ENCODE results near the gene NUMB. TPM values are rescaled to one million over a fixed set of nuclear protein-coding genes. Genes with fewer than 3 reads are reported as not detected.

Gene NUMB
- polyA plus RNA-seq, 1 donor from 2014 or later, result 11.5 TPM

GRCh38 chr14:73462048-73462715 is 3.8 kb upstream of the NUMB start:
- peaks cover 1% of the 10 kb centered on the region for H3K79me2 ChIP-seq (replicated peaks; ENCODE audit: insufficient read depth, low read length)
- no peak overlapping the region for H3K4me2 ChIP-seq (ENCODE audit: low read length)
- H3K27ac ChIP-seq (ENCODE audit: low read length), result no peak overlapping the region
- no peak overlapping the region for H3K4me3 ChIP-seq (ENCODE audit: low read length)
- no peaks in the 10 kb centered on the region for H3K9me2 ChIP-seq (ENCODE audit: insufficient read depth, low read length)
- no peaks in the 10 kb centered on the region for H3K9me3 ChIP-seq (ENCODE audit: low read length)
- H3K27me3 ChIP-seq (ENCODE audit: insufficient read depth, low read depth, low read length), result no peaks in the 10 kb centered on the region
- no peaks in the 10 kb centered on the region for H4K20me1 ChIP-seq (ENCODE audit: insufficient read depth)
- no peak overlapping the region for H3K9ac ChIP-seq (ENCODE audit: low read length)
- TF ChIP-seq EZH2 (IDR thresholded peaks at IDR 0.05; ENCODE audit: borderline replicate concordance, insufficient read depth, low read length, poor library complexity, severe bottlenecking) (no peak), MXI1 (conservative IDR thresholded peaks at IDR 0.05; ENCODE audit: poor library complexity, severe bottlenecking) (no peak), SMC3 (conservative IDR thresholded peaks at IDR 0.05; ENCODE audit: poor library complexity) (no peak), REST (IDR thresholded peaks at IDR 0.05; ENCODE audit: borderline replicate concordance) (no peak), TAF1 (IDR thresholded peaks at IDR 0.05; ENCODE audit: low read depth) (no peak), POLR2AphosphoS5 (IDR thresholded peaks at IDR 0.05) (no peak), CTCF (IDR thresholded peaks at IDR 0.05; ENCODE audit: poor library complexity, severe bottlenecking) (no peak), RAD21 (conservative IDR thresholded peaks at IDR 0.05) (no peak), EP300 (conservative IDR thresholded peaks at IDR 0.05; ENCODE audit: poor library complexity, severe bottlenecking) (no peak)
- H3F3A ChIP-seq (ENCODE audit: insufficient read depth, low read length, poor library complexity, severe bottlenecking), result no peaks in the 10 kb centered on the region
- H3K36me3 ChIP-seq (ENCODE audit: insufficient read depth, low read length), result no peaks in the 10 kb centered on the region
- H2AFZ ChIP-seq (ENCODE audit: low read depth, low read length), result no peak overlapping the region

- no peak for TF ChIP-seq POLR2AphosphoS5 (IDR thresholded peaks at IDR 0.05)
- no peak for TF ChIP-seq REST (IDR thresholded peaks at IDR 0.05; ENCODE audit: borderline replicate concordance)
- no peak for TF ChIP-seq MXI1 (conservative IDR thresholded peaks at IDR 0.05; ENCODE audit: poor library complexity, severe bottlenecking)
- no peak for TF ChIP-seq EZH2 (IDR thresholded peaks at IDR 0.05; ENCODE audit: borderline replicate concordance, insufficient read depth, low read length, poor library complexity, severe bottlenecking)
- TF ChIP-seq SMC3 (conservative IDR thresholded peaks at IDR 0.05; ENCODE audit: poor library complexity), result no peak
- no peak for TF ChIP-seq EP300 (conservative IDR thresholded peaks at IDR 0.05; ENCODE audit: poor library complexity, severe bottlenecking)
- TF ChIP-seq CTCF (IDR thresholded peaks at IDR 0.05; ENCODE audit: poor library complexity, severe bottlenecking), result no peak
- no peak for TF ChIP-seq RAD21 (conservative IDR thresholded peaks at IDR 0.05)
- TF ChIP-seq TAF1 (IDR thresholded peaks at IDR 0.05; ENCODE audit: low read depth), result no peak
- Histone ChIP-seq H3F3A (ENCODE audit: insufficient read depth, low read length, poor library complexity, severe bottlenecking) (no peaks in the 10 kb centered on the region), H3K36me3 (ENCODE audit: insufficient read depth, low read length) (no peaks in the 10 kb centered on the region), H3K27ac (ENCODE audit: low read length) (no peak overlapping the region), H3K27me3 (ENCODE audit: insufficient read depth, low read depth, low read length) (no peaks in the 10 kb centered on the region), H4K20me1 (ENCODE audit: insufficient read depth) (no peaks in the 10 kb centered on the region), H3K9ac (ENCODE audit: low read length) (no peak overlapping the region), H3K79me2 (replicated peaks; ENCODE audit: insufficient read depth, low read length) (peaks cover 7% of the 10 kb centered on the region), H3K4me2 (ENCODE audit: low read length) (no peak overlapping the region), H3K4me3 (ENCODE audit: low read length) (no peak overlapping the region), H3K9me2 (ENCODE audit: insufficient read depth, low read length) (no peaks in the 10 kb centered on the region), H2AFZ (ENCODE audit: low read depth, low read length) (no peak overlapping the region), H3K9me3 (ENCODE audit: low read length) (no peaks in the 10 kb centered on the region)
Observed at GRCh38 chr14:73461478-73462047, 3.2 kb upstream of the NUMB start.
